Astrocyte (in vitro differentiated cells and primary cell): Measurements from ENCODE around the gene GTF3C1. TPM values are rescaled to one million over a fixed set of nuclear protein-coding genes. Genes with fewer than 3 reads are reported as not detected.

ENCODE experiments used
- DNase-seq: peaks from one replicate; pipeline ENCODE4 v3.0.0-alpha.2; 2010; ENCODE audit warnings: low read depth
- FAIRE-seq: peaks from 2 replicates; lab custom pipeline; 2011; peaks lifted over from hg19 to GRCh38; lab: Jason Lieb, UNC
- H2AFZ ChIP-seq: 2 replicates; pipeline ENCODE4 v1.6.0; 2012; ENCODE audit warnings: low read depth, low read length, inconsistent platforms
- H3K27ac ChIP-seq: 2 replicates; pipeline ENCODE4 v1.5.1; 2011; ENCODE audit warnings: low read depth, low read length, inconsistent platforms
- H3K27me3 ChIP-seq: 2 replicates; pipeline ENCODE4 v1.6.0; 2011; ENCODE audit warnings: low read length, inconsistent platforms; ENCODE audit not compliant: insufficient read depth
- H3K36me3 ChIP-seq: 2 replicates; pipeline ENCODE4 v1.5.1; 2011; ENCODE audit warnings: low read length, inconsistent platforms; ENCODE audit not compliant: insufficient read depth
- H3K4me1 ChIP-seq: 2 replicates; pipeline ENCODE4 v1.5.1; 2011; ENCODE audit warnings: low read length, inconsistent platforms; ENCODE audit not compliant: insufficient read depth
- H3K4me2 ChIP-seq: 2 replicates; pipeline ENCODE4 v1.6.0; 2012; ENCODE audit warnings: low read length, inconsistent platforms
- H3K4me3 ChIP-seq: 2 replicates; pipeline ENCODE4 v1.5.1; 2011; ENCODE audit warnings: low read depth, mild to moderate bottlenecking, low read length, inconsistent platforms; ENCODE audit not compliant: insufficient read depth
- H3K79me2 ChIP-seq: 2 replicates; pipeline ENCODE4 v1.6.0; 2012; ENCODE audit warnings: mild to moderate bottlenecking, low read length, inconsistent platforms; ENCODE audit not compliant: insufficient read depth
- H3K9ac ChIP-seq: 2 replicates; pipeline ENCODE4 v1.6.0; 2012; ENCODE audit warnings: mild to moderate bottlenecking, low read length, inconsistent platforms
- H3K9me3 ChIP-seq: 2 replicates; pipeline ENCODE4 v1.5.1; 2012; ENCODE audit warnings: low read depth, mild to moderate bottlenecking, low read length, inconsistent platforms; ENCODE audit not compliant: insufficient read depth
- H4K20me1 ChIP-seq: 2 replicates; pipeline ENCODE4 v1.6.0; 2012; ENCODE audit warnings: low read length, inconsistent platforms; ENCODE audit not compliant: insufficient read depth
- H3K27ac Mint-ChIP-seq: one replicate; pipeline ENCODE4 v1.8.0; 2021; ENCODE audit warnings: mild to moderate bottlenecking, mixed read lengths; ENCODE audit not compliant: unreplicated experiment
- H3K27me3 Mint-ChIP-seq: one replicate; pipeline ENCODE4 v1.8.0; 2021; ENCODE audit warnings: low read depth, mixed read lengths; ENCODE audit not compliant: unreplicated experiment
- H3K36me3 Mint-ChIP-seq: one replicate; pipeline ENCODE4 v1.8.0; 2021; ENCODE audit warnings: low read depth, mixed read lengths; ENCODE audit not compliant: unreplicated experiment
- H3K4me1 Mint-ChIP-seq: one replicate; pipeline ENCODE4 v1.8.0; 2021; ENCODE audit warnings: low read depth, mixed read lengths; ENCODE audit not compliant: unreplicated experiment
- H3K4me3 Mint-ChIP-seq: one replicate; pipeline ENCODE4 v1.8.0; 2021; ENCODE audit warnings: mild to moderate bottlenecking, moderate library complexity, mixed read lengths; ENCODE audit not compliant: unreplicated experiment
- H3K9me3 Mint-ChIP-seq: one replicate; pipeline ENCODE4 v1.8.0; 2021; ENCODE audit warnings: mild to moderate bottlenecking, mixed read lengths; ENCODE audit not compliant: unreplicated experiment
- EZH2 ChIP-seq: IDR thresholded peaks from 2 replicates; pipeline ENCODE4 v1.6.1; 2012; ENCODE audit warnings: mild to moderate bottlenecking, low read length, inconsistent platforms; ENCODE audit not compliant: insufficient read depth
- total RNA-seq: library from RNA; stranded (reverse); gene quantifications from 2 replicates; pipeline ENCODE4 v1.2.1, GENCODE V29; 2021
- TF ChIP-seq, protein P1 (sequence below): IDR thresholded peaks from 2 replicates; pipeline ENCODE4 v1.5.1; 2011; ENCODE audit warnings: low read depth, mild to moderate bottlenecking, inconsistent platforms, low read length, moderate library complexity; ENCODE audit not compliant: insufficient read depth

GTF3C1 gene
- total RNA-seq, 1 donor from 2014 or later, result 103 TPM

DNA sequence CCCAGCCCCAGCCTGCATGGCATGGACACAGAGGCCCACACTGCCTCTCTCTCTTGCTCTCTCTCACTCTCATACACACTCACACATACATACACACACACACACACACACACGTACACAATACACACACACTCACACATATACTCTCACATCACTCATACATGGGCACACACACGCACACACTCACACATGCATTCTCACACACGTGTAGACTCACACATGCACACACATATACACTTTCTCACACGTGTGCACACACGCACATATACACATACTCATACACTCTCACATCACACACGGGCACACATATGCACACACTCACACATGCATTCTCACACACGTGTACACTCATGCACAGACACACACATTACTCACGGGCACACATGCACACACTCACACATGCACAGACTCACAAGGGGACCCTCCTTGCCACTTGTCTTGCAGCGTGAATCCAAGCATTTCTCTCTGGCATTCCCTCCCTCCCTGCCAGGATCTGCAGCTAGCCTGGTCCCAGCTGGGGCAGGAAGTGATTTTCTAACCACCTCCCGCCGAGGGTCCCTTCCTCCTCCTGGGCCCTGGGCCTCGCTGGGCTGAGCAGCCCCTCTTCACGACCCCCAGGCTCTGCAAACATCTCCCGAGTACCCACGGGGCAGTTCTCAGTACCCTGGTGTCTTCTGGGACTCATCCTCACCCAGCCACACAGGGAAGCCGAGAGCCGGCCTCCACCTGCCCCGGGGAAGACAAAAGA lies 110.3 kb downstream of the GTF3C1 start:
- Mint-ChIP-seq H3K36me3 (peaks cover 11% of the 10 kb centered on the region), H3K9me3 (peaks cover 7% of the 10 kb centered on the region), H3K4me3 (no peak overlapping the region), H3K27ac (no peak overlapping the region), H3K27me3 (peaks cover 4% of the 10 kb centered on the region), H3K4me1 (no peaks in the 10 kb centered on the region)
- Histone ChIP-seq H3K79me2 (no peaks in the 10 kb centered on the region), H3K9me3 (peaks cover 3% of the 10 kb centered on the region), H3K9ac (no peak overlapping the region), H2AFZ (no peak overlapping the region), H3K27me3 (no peaks in the 10 kb centered on the region), H3K4me2 (no peak overlapping the region), H3K4me3 (no peak overlapping the region), H3K4me1 (no peaks in the 10 kb centered on the region), H3K27ac (no peak overlapping the region), H4K20me1 (no peaks in the 10 kb centered on the region), H3K36me3 (no peaks in the 10 kb centered on the region)
- DNase-seq, result no peak
- TF ChIP-seq, protein P1, sequence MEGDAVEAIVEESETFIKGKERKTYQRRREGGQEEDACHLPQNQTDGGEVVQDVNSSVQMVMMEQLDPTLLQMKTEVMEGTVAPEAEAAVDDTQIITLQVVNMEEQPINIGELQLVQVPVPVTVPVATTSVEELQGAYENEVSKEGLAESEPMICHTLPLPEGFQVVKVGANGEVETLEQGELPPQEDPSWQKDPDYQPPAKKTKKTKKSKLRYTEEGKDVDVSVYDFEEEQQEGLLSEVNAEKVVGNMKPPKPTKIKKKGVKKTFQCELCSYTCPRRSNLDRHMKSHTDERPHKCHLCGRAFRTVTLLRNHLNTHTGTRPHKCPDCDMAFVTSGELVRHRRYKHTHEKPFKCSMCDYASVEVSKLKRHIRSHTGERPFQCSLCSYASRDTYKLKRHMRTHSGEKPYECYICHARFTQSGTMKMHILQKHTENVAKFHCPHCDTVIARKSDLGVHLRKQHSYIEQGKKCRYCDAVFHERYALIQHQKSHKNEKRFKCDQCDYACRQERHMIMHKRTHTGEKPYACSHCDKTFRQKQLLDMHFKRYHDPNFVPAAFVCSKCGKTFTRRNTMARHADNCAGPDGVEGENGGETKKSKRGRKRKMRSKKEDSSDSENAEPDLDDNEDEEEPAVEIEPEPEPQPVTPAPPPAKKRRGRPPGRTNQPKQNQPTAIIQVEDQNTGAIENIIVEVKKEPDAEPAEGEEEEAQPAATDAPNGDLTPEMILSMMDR, result no peak
- no peak for TF ChIP-seq EZH2
- no peak for FAIRE-seq

DNA sequence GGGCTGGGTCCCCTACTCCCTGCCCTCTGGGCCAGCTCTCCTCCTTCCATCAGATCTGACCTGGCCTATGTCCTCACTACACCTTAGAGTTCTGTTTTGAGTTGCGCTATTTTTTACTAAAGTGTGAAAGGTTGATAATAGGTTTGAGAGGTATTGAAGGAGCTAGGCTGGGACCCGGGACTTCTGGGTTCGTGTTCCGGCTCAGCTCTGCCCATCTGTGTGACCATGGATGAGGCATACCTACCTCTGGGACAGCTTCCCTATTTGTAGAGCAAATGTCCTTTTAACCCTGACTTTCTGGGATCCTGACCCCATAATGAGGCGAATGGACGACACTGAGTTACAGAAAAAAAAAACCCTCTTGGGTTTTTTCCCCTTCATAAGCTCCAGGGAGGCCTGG lies 111.8 kb downstream of the GTF3C1 start:
- DNase-seq, result no peak
- Histone ChIP-seq H3K27me3 (no peaks in the 10 kb centered on the region), H3K4me3 (no peak overlapping the region), H3K9me3 (no peaks in the 10 kb centered on the region), H3K79me2 (no peaks in the 10 kb centered on the region), H3K36me3 (no peaks in the 10 kb centered on the region), H3K4me2 (no peak overlapping the region), H2AFZ (no peak overlapping the region), H4K20me1 (no peaks in the 10 kb centered on the region), H3K27ac (no peak overlapping the region), H3K9ac (no peak overlapping the region), H3K4me1 (peaks cover 2% of the 10 kb centered on the region)
- TF ChIP-seq, protein P1, result no peak
- no peak for TF ChIP-seq EZH2
- Mint-ChIP-seq H3K27me3 (peaks cover 4% of the 10 kb centered on the region), H3K4me3 (no peak overlapping the region), H3K36me3 (peaks cover 7% of the 10 kb centered on the region), H3K9me3 (peaks cover 2% of the 10 kb centered on the region), H3K27ac (no peak overlapping the region), H3K4me1 (peaks cover 7% of the 10 kb centered on the region)
- no peak for FAIRE-seq

DNA sequence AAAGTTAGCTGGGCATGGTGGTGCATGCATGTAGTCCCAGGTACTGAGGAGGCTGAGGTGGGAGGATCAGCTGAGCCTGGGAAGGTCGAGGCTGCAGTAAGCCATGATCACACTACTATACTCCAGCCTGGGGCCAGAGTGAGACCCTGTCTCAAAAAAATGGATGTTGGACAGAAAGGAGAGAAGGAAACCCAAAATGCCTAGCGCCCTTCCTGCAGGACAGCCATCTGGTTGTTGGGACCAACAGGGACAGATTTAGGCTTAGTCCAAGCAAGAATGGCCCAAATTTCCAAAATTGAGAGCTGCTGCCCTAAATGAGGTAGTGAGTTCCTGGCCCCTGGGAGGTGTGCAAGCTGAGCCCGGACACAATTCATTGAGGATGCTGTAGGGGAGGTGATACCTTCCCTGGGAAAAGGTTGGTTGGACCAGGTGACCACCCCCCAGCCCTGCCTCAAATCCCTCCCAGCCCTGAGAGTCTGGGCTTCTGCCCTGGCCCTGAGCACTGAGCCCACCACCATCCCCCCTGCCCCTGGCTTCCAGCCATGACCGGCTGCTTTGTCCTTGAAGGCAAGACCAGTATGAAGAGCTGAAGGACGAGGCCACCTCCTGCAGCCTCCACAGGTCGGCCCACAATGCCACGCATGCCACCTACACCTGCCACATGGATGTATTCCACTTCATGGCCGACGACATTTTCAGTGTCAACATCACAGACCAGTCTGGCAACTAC lies 112.6 kb downstream of the GTF3C1 start:
- Histone ChIP-seq H3K27ac (no peak overlapping the region), H3K9ac (no peak overlapping the region), H3K9me3 (no peaks in the 10 kb centered on the region), H4K20me1 (no peaks in the 10 kb centered on the region), H3K36me3 (no peaks in the 10 kb centered on the region), H3K4me2 (no peak overlapping the region), H2AFZ (no peak overlapping the region), H3K79me2 (no peaks in the 10 kb centered on the region), H3K27me3 (no peaks in the 10 kb centered on the region), H3K4me1 (peaks cover 10% of the 10 kb centered on the region), H3K4me3 (no peak overlapping the region)
- peaks cover 2% of the 10 kb centered on the region for H3K9me3 Mint-ChIP-seq
- H3K36me3 Mint-ChIP-seq, result peaks cover 5% of the 10 kb centered on the region
- H3K27me3 Mint-ChIP-seq, result peaks cover 3% of the 10 kb centered on the region
- DNase-seq (no peak), FAIRE-seq (no peak)
- H3K4me3 Mint-ChIP-seq, result no peak overlapping the region
- H3K27ac Mint-ChIP-seq, result no peak overlapping the region
- TF ChIP-seq, protein P1, result no peak
- no peak for TF ChIP-seq EZH2
- H3K4me1 Mint-ChIP-seq, result peaks cover 16% of the 10 kb centered on the region
